Amniotic stem cell (primary cell): ENCODE measurements around the gene STX16.
A peak's percentile ranks its signal among the peaks of the same experiment; 100 is the strongest.

Experiments used
- DNase-seq: peaks from one replicate; lab custom pipeline; 2025; lab: John Stamatoyannopoulos, UW

Gene STX16

GRCh38 chr20:58677079-58677604 is 26.1 kb downstream of the STX16 start:
- no peak for DNase-seq

- no peak for DNase-seq
Measured at GRCh38 chr20:58677808-58678207, 26.7 kb downstream of the STX16 start.

GRCh38 chr20:58678806-58679205 is 27.7 kb downstream of the STX16 start:
- DNase-seq, result no peak

- DNase-seq, result no peak
Measured at GRCh38 chr20:58682656-58683531, 31.8 kb downstream of the STX16 start.

GRCh38 chr20:58684291-58684690 is 33.2 kb downstream of the STX16 start:
- DNase-seq, result no peak

GRCh38 chr20:58685988-58686387 is 34.9 kb downstream of the STX16 start:
- no peak for DNase-seq

- DNase-seq, result no peak
Measured at GRCh38 chr20:58688414-58688813, 37.3 kb downstream of the STX16 start.

- DNase-seq, result no peak
Measured at GRCh38 chr20:58688840-58689239, 37.8 kb downstream of the STX16 start.

- no peak for DNase-seq
Measured at GRCh38 chr20:58690396-58691135, 39.5 kb downstream of the STX16 start.

- DNase-seq, result no peak
Measured at GRCh38 chr20:58691773-58692578, 40.9 kb downstream of the STX16 start.

GRCh38 chr20:58692579-58693225 is 41.6 kb downstream of the STX16 start, which contains the start of gene NPEPL1:
Gene NPEPL1 (plus strand): TSS chr20:58692800. CDS start chr20:58692901, 101 bp downstream.
- peak; percentile 8 for DNase-seq

- no peak for DNase-seq
Measured at GRCh38 chr20:58693226-58694006, 42.3 kb downstream of the STX16 start.

GRCh38 chr20:58694241-58695083 is 43.4 kb downstream of the STX16 start:
- DNase-seq, result no peak

GRCh38 chr20:58695084-58695722 is 44.1 kb downstream of the STX16 start:
- no peak for DNase-seq

- DNase-seq, result no peak
Measured at GRCh38 chr20:58695895-58696375, 44.9 kb downstream of the STX16 start.

GRCh38 chr20:58696411-58696961 is 45.4 kb downstream of the STX16 start:
- DNase-seq, result no peak

- no peak for DNase-seq
Measured at GRCh38 chr20:58697201-58697866, 46.3 kb downstream of the STX16 start.
